ENCODE results near the gene CELF2. TPM values are rescaled to one million over a fixed set of nuclear protein-coding genes. Genes with fewer than 3 reads are reported as not detected.

CELF2 gene
- total RNA-seq, 4 donors from 2014 or later, result 120 to 185 (median 154) TPM

GRCh38 chr10:11049806-11050205 is 32.1 kb downstream of the CELF2 start:
- TF ChIP-seq CTCF (IDR thresholded peaks at IDR 0.05; ENCODE audit: low read depth), result no peak

GRCh38 chr10:11050301-11051287 is 32.9 kb downstream of the CELF2 start:
- no peak for TF ChIP-seq CTCF (IDR thresholded peaks at IDR 0.05; ENCODE audit: low read depth)

GRCh38 chr10:11057018-11057417 is 39.3 kb downstream of the CELF2 start:
- no peak for TF ChIP-seq CTCF (IDR thresholded peaks at IDR 0.05; ENCODE audit: low read depth)

- no peak for TF ChIP-seq CTCF (IDR thresholded peaks at IDR 0.05; ENCODE audit: low read depth)
These were observed 39.8 kb downstream of the CELF2 start for GRCh38 chr10:11057448-11057847.

GRCh38 chr10:11057994-11058393 is 40.3 kb downstream of the CELF2 start:
- TF ChIP-seq CTCF (IDR thresholded peaks at IDR 0.05; ENCODE audit: low read depth), result no peak

GRCh38 chr10:11058965-11059364 is 41.3 kb downstream of the CELF2 start:
- no peak for TF ChIP-seq CTCF (IDR thresholded peaks at IDR 0.05; ENCODE audit: low read depth)

GRCh38 chr10:11063856-11064255 is 46.2 kb downstream of the CELF2 start:
- no peak for TF ChIP-seq CTCF (IDR thresholded peaks at IDR 0.05; ENCODE audit: low read depth)

Measured in subcutaneous adipose tissue (tissue), 4 donors.